Cardiac muscle cell (in vitro differentiated cells and primary cell): Measurements from ENCODE around the gene ABHD1. TPM values are rescaled to one million over a fixed set of nuclear protein-coding genes. Genes with fewer than 3 reads are reported as not detected.
A peak's percentile ranks its signal among the peaks of the same experiment; 100 is the strongest.
"Not testable (repeated sequence)": the region's sequence is repeated elsewhere in the genome, so short reads cannot be mapped to it uniquely, and the experiment has no call there.

ENCODE experiments used
- DNase-seq, 2 donors: peaks; one replicate each; pipeline versions ENCODE4 v3.0.0 to v3.0.0-alpha.2; 2010 to 2017; ENCODE audit warnings: low read depth in 1 of 2, low spot score in 1 of 2
- H3K27ac ChIP-seq: fragments of 200-600 bp; sonication (generic); 2 replicates; pipeline ENCODE4 v1.5.1; 2016
- H3K27me3 ChIP-seq: fragments of 200-600 bp; sonication (generic); 2 replicates; pipeline ENCODE4 v1.6.0; 2016; ENCODE audit warnings: control low read depth
- H3K36me3 ChIP-seq: fragments of 200-600 bp; sonication (generic); 2 replicates; pipeline ENCODE4 v1.5.1; 2016; ENCODE audit warnings: control low read depth
- H3K4me1 ChIP-seq: fragments of 200-600 bp; sonication (generic); 2 replicates; pipeline ENCODE4 v1.8.1; 2017; ENCODE audit warnings: low read depth, mild to moderate bottlenecking, mixed run types
- H3K4me3 ChIP-seq: fragments of 200-600 bp; sonication (generic); 2 replicates; pipeline ENCODE4 v1.5.1; 2016; ENCODE audit warnings: mild to moderate bottlenecking
- H3K9me3 ChIP-seq: fragments of 200-600 bp; sonication (generic); 2 replicates; pipeline ENCODE4 v1.5.1; 2017; ENCODE audit warnings: low read depth, mild to moderate bottlenecking, control low read depth
- polyA plus RNA-seq: library from polyadenylated mRNA; unstranded; fragments of >200 nt; fragmentation: Nextera tagmentation; extraction: Ambion mirVana; gene quantifications from 2 replicates; pipeline ENCODE4 v1.2.1, GENCODE V29; 2016
- total RNA-seq: library from RNA; depleted of rRNA; stranded (reverse); fragments of >200 nt; gene quantifications from 2 replicates; pipeline ENCODE4 v1.2.3, GENCODE V29; 2016
- TF ChIP-seq, protein P1 (sequence below): IDR thresholded peaks from 2 replicates; pipeline ENCODE4 v1.5.1; 2012; ENCODE audit warnings: low read depth, mild to moderate bottlenecking, low read length

Gene ABHD1
- total and polyA plus RNA-seq, 2 experiments from 2014 or later, result 0.27 to 2.0 TPM

DNA sequence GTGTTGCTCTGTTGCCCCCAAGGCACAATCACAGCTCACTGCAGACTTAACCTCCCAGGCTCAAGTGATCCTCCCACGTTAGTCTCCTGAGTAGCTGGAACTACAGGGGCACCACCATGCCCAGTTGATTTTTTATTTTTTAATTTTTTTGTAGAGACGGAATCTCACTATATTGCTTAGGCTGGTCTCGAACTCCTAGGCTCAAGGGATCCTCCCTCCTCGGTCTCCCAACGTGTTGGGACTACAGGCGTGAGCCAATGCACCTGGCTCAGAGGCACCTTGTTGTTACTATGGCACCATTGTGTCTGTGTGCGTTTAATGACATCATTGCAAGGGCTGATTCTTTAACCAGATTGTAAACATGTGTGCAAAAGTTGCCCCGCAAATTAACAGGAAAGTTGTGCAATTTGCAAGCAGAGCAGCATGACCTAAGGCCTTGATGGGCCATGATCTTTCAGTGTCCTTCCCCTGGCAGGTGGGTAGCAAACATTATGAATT is 47.8 kb downstream of the ABHD1 start:
- peaks cover 26% of the 10 kb centered on the region for H3K27me3 ChIP-seq
- TF ChIP-seq, protein P1, sequence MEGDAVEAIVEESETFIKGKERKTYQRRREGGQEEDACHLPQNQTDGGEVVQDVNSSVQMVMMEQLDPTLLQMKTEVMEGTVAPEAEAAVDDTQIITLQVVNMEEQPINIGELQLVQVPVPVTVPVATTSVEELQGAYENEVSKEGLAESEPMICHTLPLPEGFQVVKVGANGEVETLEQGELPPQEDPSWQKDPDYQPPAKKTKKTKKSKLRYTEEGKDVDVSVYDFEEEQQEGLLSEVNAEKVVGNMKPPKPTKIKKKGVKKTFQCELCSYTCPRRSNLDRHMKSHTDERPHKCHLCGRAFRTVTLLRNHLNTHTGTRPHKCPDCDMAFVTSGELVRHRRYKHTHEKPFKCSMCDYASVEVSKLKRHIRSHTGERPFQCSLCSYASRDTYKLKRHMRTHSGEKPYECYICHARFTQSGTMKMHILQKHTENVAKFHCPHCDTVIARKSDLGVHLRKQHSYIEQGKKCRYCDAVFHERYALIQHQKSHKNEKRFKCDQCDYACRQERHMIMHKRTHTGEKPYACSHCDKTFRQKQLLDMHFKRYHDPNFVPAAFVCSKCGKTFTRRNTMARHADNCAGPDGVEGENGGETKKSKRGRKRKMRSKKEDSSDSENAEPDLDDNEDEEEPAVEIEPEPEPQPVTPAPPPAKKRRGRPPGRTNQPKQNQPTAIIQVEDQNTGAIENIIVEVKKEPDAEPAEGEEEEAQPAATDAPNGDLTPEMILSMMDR, result no peak
- no peak for DNase-seq

DNA sequence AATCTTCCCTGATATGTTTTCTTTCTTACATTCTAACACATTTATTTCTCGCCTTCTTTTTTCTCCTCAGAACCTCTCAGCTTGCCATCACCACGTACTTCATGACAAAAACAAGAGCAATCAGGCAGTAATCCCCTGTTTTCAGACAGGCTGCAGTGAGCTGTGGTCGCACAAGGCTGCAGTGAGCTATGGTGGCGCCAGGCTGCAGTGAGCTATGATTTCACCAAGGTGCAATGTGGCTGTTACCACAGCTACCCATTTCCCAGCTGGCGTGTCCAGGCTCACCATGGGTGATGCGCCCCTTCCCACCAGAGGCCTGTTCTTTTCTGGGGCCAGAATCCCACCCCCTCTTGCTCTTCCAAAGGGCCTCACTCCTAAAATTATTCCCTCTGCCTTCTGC is 51.0 kb downstream of the ABHD1 start:
- no peak overlapping the region for H3K27ac ChIP-seq

More for the DNA sequence above, 47.8 kb downstream of the ABHD1 start:
- Histone ChIP-seq H3K9me3 (no peaks in the 10 kb centered on the region), H3K4me1 (peaks cover 4% of the 10 kb centered on the region), H3K36me3 (no peaks in the 10 kb centered on the region), H3K27ac (no peak overlapping the region), H3K4me3 (no peak overlapping the region)

DNA sequence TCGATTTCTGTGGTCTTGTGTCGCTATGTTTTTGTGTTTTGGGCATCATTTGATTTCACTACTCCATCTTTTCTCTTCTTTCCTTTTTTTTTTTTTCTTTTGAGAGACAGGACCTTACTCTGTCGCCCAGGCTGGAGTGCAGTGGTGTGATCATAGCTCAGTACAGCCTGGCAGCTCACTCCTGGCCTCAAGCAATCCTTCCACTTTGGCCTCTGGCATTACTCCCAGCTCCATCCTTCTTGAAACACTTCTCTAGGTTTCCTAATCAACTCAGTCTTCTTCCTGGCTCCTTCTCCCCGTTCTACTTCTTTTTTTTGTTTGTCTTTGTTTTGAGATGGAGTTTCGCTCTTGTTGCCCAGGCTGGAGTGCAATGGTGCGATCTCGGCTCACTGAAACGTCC is 51.7 kb downstream of the ABHD1 start:
- peak in 1 of 2 donors; percentile 71 for DNase-seq
- TF ChIP-seq, protein P1, result no peak
- Histone ChIP-seq H3K27ac (no peak overlapping the region), H3K27me3 (peaks cover 22% of the 10 kb centered on the region), H3K9me3 (no peaks in the 10 kb centered on the region), H3K36me3 (no peaks in the 10 kb centered on the region), H3K4me1 (no peaks in the 10 kb centered on the region), H3K4me3 (no peak overlapping the region)

More for the DNA sequence above, 51.0 kb downstream of the ABHD1 start:
- Histone ChIP-seq H3K4me3 (no peak overlapping the region), H3K27me3 (peaks cover 26% of the 10 kb centered on the region), H3K36me3 (no peaks in the 10 kb centered on the region), H3K4me1 (no peaks in the 10 kb centered on the region), H3K9me3 (no peaks in the 10 kb centered on the region)
- TF ChIP-seq, protein P1, result no peak
- DNase-seq, result no peak

DNA sequence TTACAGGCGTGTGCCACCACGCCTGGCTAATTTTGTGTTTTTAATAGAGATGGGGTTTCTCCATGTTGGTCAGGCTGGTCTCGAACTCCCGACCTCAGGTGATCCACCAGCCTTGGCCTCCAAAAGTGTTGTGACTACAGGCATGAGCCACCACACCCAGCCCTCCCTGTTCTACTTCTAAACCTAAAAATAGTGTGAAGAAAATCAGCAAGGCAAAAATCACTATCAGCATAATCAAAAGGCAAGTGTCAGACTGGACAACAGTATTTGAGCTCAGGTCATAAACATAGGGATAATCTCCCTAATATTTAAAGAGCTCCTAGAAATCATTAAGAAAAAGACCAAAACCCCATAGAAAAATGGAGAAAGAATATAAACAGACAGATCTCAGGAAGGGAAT is 52.2 kb downstream of the ABHD1 start:
- DNase-seq, H3K4me1 ChIP-seq, H3K27ac ChIP-seq, H3K4me3 ChIP-seq, H3K9me3 ChIP-seq, H3K36me3 ChIP-seq: not testable (repeated sequence)
- peaks cover 17% of the 10 kb centered on the region for H3K27me3 ChIP-seq

DNA sequence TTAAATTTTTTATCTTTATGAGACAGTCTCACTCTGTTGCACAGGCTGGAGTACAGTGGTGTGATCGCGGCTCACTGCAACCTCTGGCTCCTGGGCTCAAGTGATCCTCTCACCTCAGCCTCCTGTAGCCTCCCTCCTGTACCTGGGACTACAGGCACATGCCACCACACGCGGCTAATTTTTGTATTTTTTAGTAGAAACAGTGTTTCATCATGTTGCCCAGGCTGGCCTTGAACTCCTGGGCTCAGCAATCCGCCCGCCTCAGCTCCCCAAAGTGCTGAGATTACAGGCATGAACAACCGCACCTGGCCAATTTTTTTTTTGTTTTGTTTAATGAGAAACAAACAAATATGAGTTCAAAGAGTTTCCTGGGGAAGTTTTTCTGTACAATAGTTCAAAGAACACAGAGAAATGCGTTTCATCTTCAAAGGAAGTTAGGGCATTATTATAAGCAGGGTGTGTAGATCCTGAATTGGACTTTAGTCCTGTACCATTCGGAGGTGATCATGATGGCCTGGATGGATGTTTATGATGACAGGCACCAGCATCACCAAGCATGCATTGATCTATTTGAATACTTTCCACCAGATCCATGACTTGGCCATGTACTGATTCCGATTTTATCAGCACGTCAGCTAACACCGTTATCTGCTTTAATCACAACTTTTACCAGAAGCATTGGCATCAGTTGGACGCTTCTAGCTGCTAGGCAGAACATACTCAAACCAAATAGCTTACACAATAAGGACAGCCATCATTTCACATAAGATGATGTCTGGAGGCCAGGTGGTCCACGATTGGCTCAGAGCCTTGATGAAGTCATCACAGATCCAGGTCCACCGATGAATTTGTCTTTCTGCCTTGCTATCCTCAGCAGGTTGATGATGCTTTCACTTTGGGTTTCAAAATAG is 54.1 kb downstream of the ABHD1 start:
- TF ChIP-seq, protein P1, result no peak
- Histone ChIP-seq H3K27me3 (peaks cover 9% of the 10 kb centered on the region), H3K9me3 (no peaks in the 10 kb centered on the region), H3K36me3 (no peaks in the 10 kb centered on the region), H3K27ac (no peak overlapping the region), H3K4me1 (no peaks in the 10 kb centered on the region), H3K4me3 (no peak overlapping the region)
- DNase-seq, result no peak

DNA sequence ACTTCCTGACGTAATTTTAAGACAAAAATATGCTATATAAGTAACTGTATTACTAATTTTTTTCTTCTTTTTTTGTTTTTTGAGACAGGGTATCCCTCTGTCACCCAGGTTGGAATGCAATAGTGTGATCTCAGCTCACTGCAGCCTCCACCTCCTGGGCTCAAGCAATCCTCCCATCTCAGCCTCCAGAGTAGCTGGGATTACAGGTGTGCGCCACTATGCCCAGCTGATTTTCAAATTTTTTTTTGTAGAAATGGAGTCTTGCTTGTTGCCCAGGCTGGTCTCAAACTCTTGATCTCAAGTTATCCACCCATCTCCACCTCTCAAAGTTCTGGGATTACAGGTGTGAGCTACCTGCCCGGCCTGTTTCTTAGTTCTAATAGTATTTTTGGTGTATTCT is 54.9 kb downstream of the ABHD1 start:
- no peak overlapping the region for H3K27ac ChIP-seq
- no peaks in the 10 kb centered on the region for H3K36me3 ChIP-seq
- no peak for DNase-seq
- H3K4me1 ChIP-seq, result no peaks in the 10 kb centered on the region
- TF ChIP-seq, protein P1, result no peak
- no peak overlapping the region for H3K4me3 ChIP-seq
- peaks cover 3% of the 10 kb centered on the region for H3K27me3 ChIP-seq
- H3K9me3 ChIP-seq, result no peaks in the 10 kb centered on the region
